Naive thymus-derived CD8-positive, alpha-beta T cell (primary cell): ENCODE measurements around the gene E2F7. TPM values are rescaled to one million over a fixed set of nuclear protein-coding genes. Genes with fewer than 3 reads are reported as not detected.

Source experiments
- polyA plus RNA-seq, 3 donors: library from polyadenylated mRNA; unstranded; fragments of 300-500 nt; fragmentation: Illumina TruSeq; gene quantifications; one replicate each; pipeline ENCODE4 v1.2.3, GENCODE V29; 2021
- total RNA-seq, 8 experiments: library from RNA in 2 of 8; stranded (reverse) in 2 of 8; gene quantifications; one replicate each; pipeline ENCODE4 v1.2.3 and lab custom pipeline; 2021 to 2026

Gene E2F7
- total and polyA plus RNA-seq, 5 experiments from 2014 or later: not detected

Other genes with a start within 250 kb of the E2F7 start
- not detected for gene CSRP2, start 186.6 kb downstream of the E2F7 start, total RNA-seq
- under 1 TPM; 0.32 to 0.80 (median 0.68) TPM for gene CSRP2, start 186.6 kb downstream of the E2F7 start, polyA plus RNA-seq